SU-DHL-6 (cell line): ENCODE data around the gene OR9A4.

ENCODE experiments used
- H2AFZ ChIP-seq: fragments of 200-600 bp; sonication (generic); 2 replicates; pipeline ENCODE4 v1.6.1; 2014; ENCODE audit warnings: low read depth, mild to moderate bottlenecking, moderate library complexity, mixed read lengths, antibody characterized with exemption, low read length; ENCODE audit not compliant: severe bottlenecking
- H3F3A ChIP-seq: fragments of 200-600 bp; shearing (Covaris generic); 2 replicates; pipeline ENCODE4 v1.6.0; 2016; ENCODE audit warnings: antibody characterized with exemption, mild to moderate bottlenecking; ENCODE audit not compliant: insufficient read depth
- H3K27ac ChIP-seq: fragments of 200-600 bp; sonication (generic); 2 replicates; pipeline ENCODE4 v1.5.1; 2016; ENCODE audit warnings: low read depth, mild to moderate bottlenecking, low read length, moderate library complexity, mixed read lengths
- H3K27me3 ChIP-seq: fragments of 200-600 bp; sonication (generic), shearing (Covaris generic); 2 replicates; pipeline ENCODE4 v1.6.0; 2014; ENCODE audit warnings: mild to moderate bottlenecking, low read length
- H3K36me3 ChIP-seq: fragments of 200-600 bp; sonication (generic); 2 replicates; pipeline ENCODE4 v1.6.1; 2014; ENCODE audit warnings: mild to moderate bottlenecking, low read length, mixed read lengths
- H3K4me2 ChIP-seq: fragments of 300-600, 200-600 bp; shearing (Covaris generic), sonication (generic); 2 replicates; pipeline ENCODE4 v1.6.0; 2014; ENCODE audit warnings: low read length, low read depth, mild to moderate bottlenecking; ENCODE audit not compliant: poor library complexity, severe bottlenecking
- H3K4me3 ChIP-seq: fragments of 200-600 bp; sonication (generic); 2 replicates; pipeline ENCODE4 v1.5.1; 2014; ENCODE audit warnings: antibody characterized with exemption, low read length, mild to moderate bottlenecking, mixed read lengths; ENCODE audit not compliant: insufficient read depth, poor library complexity, severe bottlenecking
- H3K79me2 ChIP-seq: fragments of 200-600 bp; sonication (generic); 2 replicates; pipeline ENCODE4 v1.6.1; 2014; ENCODE audit warnings: mild to moderate bottlenecking, low read length, moderate library complexity; ENCODE audit not compliant: insufficient read depth
- H3K9ac ChIP-seq: fragments of 200-600 bp; sonication (generic); 2 replicates; pipeline ENCODE4 v1.7.0; 2014; ENCODE audit warnings: mild to moderate bottlenecking, low read length
- H3K9me2 ChIP-seq: fragments of 200-600 bp; sonication (generic); replicated peaks from 2 replicates; pipeline ENCODE4 v1.6.1; 2014; ENCODE audit warnings: low read length; ENCODE audit not compliant: insufficient read depth
- H3K9me3 ChIP-seq: fragments of 200-600 bp; sonication (generic); 2 replicates; pipeline ENCODE4 v1.6.1; 2014; ENCODE audit warnings: low read length, mixed read lengths; ENCODE audit not compliant: insufficient read depth
- H4K20me1 ChIP-seq: fragments of 200-600 bp; sonication (generic); 2 replicates; pipeline ENCODE4 v1.6.1; 2014; ENCODE audit warnings: low read depth, mild to moderate bottlenecking, antibody characterized with exemption, low read length, moderate library complexity, mixed read lengths
- EZH2phosphoT487 ChIP-seq: fragments of 200-600 bp; sonication (generic), shearing (Covaris generic); conservative IDR thresholded peaks from 2 replicates; pipeline ENCODE4 v1.6.1; 2018; ENCODE audit warnings: mild to moderate bottlenecking, antibody characterized with exemption, low read length, moderate library complexity, mixed read lengths
- TF ChIP-seq, protein P1 (sequence below): fragments of 200-600 bp; sonication (generic); IDR thresholded peaks from one replicate; pipeline ENCODE4 v1.5.1; 2017; ENCODE audit warnings: antibody characterized with exemption, mild to moderate bottlenecking, low read length, moderate library complexity; ENCODE audit not compliant: insufficient read depth, poor library complexity, severe bottlenecking

Gene OR9A4

DNA sequence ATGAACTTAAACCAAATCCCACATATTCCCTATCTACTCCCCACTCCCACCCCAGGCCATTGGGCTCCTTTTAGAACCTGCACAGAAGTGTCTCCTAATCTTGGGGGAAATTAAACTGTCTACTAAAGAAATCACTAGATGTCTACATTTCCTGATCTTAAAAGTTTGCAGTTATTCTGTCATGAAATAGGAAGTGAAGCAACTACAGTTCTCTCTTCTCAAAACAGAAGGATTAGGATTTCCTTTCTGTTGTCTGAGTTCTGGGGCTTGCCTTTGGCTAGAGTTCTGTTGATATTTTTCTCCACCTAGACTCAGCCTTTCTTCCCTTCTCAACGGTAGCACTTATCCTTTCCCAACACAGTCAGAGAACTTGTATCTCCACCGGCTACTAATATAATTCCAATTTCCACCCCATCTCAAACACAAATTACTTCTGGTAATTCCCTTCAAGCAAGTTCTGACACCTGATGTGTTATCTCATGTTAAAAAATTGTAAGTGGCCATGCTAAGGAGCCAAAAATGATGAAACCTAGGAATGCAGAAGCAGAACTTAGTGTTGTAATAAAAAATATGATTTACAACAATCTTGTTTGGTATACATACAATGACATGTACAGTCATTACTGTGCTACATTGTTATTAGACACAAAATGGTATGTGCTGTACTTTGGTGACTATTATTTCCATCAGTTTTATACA, 12.1 kb downstream of the OR9A4 start:
- Histone ChIP-seq H3K36me3 (no peaks in the 10 kb centered on the region), H3K9ac (no peak overlapping the region), H4K20me1 (no peaks in the 10 kb centered on the region), H3K79me2 (no peaks in the 10 kb centered on the region), H3K27me3 (no peaks in the 10 kb centered on the region), H3K4me3 (no peak overlapping the region), H2AFZ (no peak overlapping the region), H3K27ac (no peak overlapping the region), H3K9me3 (no peaks in the 10 kb centered on the region), H3K4me2 (no peak overlapping the region), H3F3A (no peaks in the 10 kb centered on the region), H3K9me2 (no peaks in the 10 kb centered on the region)
- TF ChIP-seq, protein P1, sequence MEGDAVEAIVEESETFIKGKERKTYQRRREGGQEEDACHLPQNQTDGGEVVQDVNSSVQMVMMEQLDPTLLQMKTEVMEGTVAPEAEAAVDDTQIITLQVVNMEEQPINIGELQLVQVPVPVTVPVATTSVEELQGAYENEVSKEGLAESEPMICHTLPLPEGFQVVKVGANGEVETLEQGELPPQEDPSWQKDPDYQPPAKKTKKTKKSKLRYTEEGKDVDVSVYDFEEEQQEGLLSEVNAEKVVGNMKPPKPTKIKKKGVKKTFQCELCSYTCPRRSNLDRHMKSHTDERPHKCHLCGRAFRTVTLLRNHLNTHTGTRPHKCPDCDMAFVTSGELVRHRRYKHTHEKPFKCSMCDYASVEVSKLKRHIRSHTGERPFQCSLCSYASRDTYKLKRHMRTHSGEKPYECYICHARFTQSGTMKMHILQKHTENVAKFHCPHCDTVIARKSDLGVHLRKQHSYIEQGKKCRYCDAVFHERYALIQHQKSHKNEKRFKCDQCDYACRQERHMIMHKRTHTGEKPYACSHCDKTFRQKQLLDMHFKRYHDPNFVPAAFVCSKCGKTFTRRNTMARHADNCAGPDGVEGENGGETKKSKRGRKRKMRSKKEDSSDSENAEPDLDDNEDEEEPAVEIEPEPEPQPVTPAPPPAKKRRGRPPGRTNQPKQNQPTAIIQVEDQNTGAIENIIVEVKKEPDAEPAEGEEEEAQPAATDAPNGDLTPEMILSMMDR, result no peak
- TF ChIP-seq EZH2phosphoT487, result no peak

DNA sequence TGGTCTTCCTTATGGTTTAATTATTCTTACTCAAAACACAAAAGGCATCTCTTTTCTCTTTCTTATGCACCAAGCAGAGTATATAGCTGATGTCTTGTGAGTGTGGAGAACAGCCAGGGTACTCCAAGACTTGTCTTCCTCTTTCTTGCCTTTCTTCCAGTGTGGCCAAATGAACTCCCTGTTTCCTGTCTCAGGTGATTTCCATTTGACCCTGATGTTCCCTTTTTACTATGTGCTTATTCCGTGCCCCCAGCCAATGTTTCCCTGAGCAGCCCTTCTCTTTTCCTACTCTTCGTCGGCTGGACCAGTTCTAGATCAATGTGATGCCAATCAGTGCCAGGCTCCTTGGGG, 12.6 kb downstream of the OR9A4 start:
- no peaks in the 10 kb centered on the region for H3K36me3 ChIP-seq

GRCh38 chr7:141930211-141930610, 14.0 kb downstream of the OR9A4 start:
- Histone ChIP-seq H4K20me1 (no peaks in the 10 kb centered on the region), H3K9ac (no peak overlapping the region), H2AFZ (no peak overlapping the region), H3K27me3 (no peaks in the 10 kb centered on the region), H3K36me3 (no peaks in the 10 kb centered on the region), H3K27ac (no peak overlapping the region), H3K4me2 (no peak overlapping the region), H3K9me2 (no peaks in the 10 kb centered on the region), H3K9me3 (no peaks in the 10 kb centered on the region), H3F3A (no peaks in the 10 kb centered on the region), H3K79me2 (no peaks in the 10 kb centered on the region), H3K4me3 (no peak overlapping the region)
- TF ChIP-seq EZH2phosphoT487, result no peak
- TF ChIP-seq, protein P1, result no peak

More for the DNA sequence above, 12.6 kb downstream of the OR9A4 start:
- no peak for TF ChIP-seq EZH2phosphoT487
- TF ChIP-seq, protein P1, result no peak
- Histone ChIP-seq H3K79me2 (no peaks in the 10 kb centered on the region), H4K20me1 (no peaks in the 10 kb centered on the region), H3K4me3 (no peak overlapping the region), H3K27me3 (no peaks in the 10 kb centered on the region), H3K9me3 (no peaks in the 10 kb centered on the region), H3K9ac (no peak overlapping the region), H3F3A (no peaks in the 10 kb centered on the region), H3K4me2 (no peak overlapping the region), H2AFZ (no peak overlapping the region), H3K27ac (no peak overlapping the region), H3K9me2 (no peaks in the 10 kb centered on the region)
